ENCODE results near the gene SEPTIN5. TPM values are rescaled to one million over a fixed set of nuclear protein-coding genes. Genes with fewer than 3 reads are reported as not detected.

The SEPTIN5 gene
- polyA plus RNA-seq, 2 of the 4 experiments (the other 2 are of a cell fraction), result 4.6 to 12.6 TPM

- POLR2A ChIA-PET, result no interaction called here
- Histone ChIP-seq H3K27ac (no peak overlapping the region; a peak in 1 of 6 replicates), H3K4me1 (no peaks in the 10 kb centered on the region), H3K4me2 (no peak overlapping the region), H3K9me3 (0 out of 3 replicates have a peak, but pooled peaks cover 3% of the 10 kb centered on the region), H3K4me3 (no peak overlapping the region)
- no peak for FAIRE-seq
- ATAC-seq, result no peak
- 51% methylated on average over 6 of the region's 6 CpGs for WGBS (ENCODE audit: missing lambda C conversion rate)
- no peak for DNase-seq (ENCODE audit: low read depth in 1 of 2, low spot score in 1 of 2)
- TF ChIP-seq ZC3H11A (IDR thresholded peaks at IDR 0.05) (no peak), CHD4 (IDR thresholded peaks at IDR 0.05; ENCODE audit: borderline replicate concordance) (no peak), RARB (CRISPR knock-in tag; IDR thresholded peaks at IDR 0.05) (no peak), HDAC2 (IDR thresholded peaks at IDR 0.05) (no peak), TFCP2L1 (CRISPR knock-in tag; IDR thresholded peaks at IDR 0.05) (no peak), ZSCAN20 (CRISPR knock-in tag; IDR thresholded peaks at IDR 0.05) (no peak), HOXB5 (CRISPR knock-in tag; IDR thresholded peaks at IDR 0.05) (no peak), EHMT2 (IDR thresholded peaks at IDR 0.05; ENCODE audit: low read depth) (no peak), TP53 (CRISPR knock-in tag; IDR thresholded peaks at IDR 0.05) (no peak), EP300 (IDR thresholded peaks at IDR 0.05) (no peak), ATOH8 (CRISPR knock-in tag; IDR thresholded peaks at IDR 0.05; ENCODE audit: low read depth) (no peak), KDM5A (IDR thresholded peaks at IDR 0.05) (no peak), HOXA7 (CRISPR knock-in tag; IDR thresholded peaks at IDR 0.05) (no peak), HOXB13 (CRISPR knock-in tag; IDR thresholded peaks at IDR 0.05; ENCODE audit: low read depth) (no peak), BCL3 (IDR thresholded peaks at IDR 0.05) (no peak), CBX2 (IDR thresholded peaks at IDR 0.05; ENCODE audit: borderline replicate concordance, low read depth) (no peak), NR3C1 (IDR thresholded peaks at IDR 0.05) (no peak), REST (IDR thresholded peaks at IDR 0.05) (no peak), ZNF302 (CRISPR knock-in tag; IDR thresholded peaks at IDR 0.05) (no peak)
- CTCF ChIA-PET, result no interaction called here
Observed at GRCh38 chr22:19681863-19682245, 32.4 kb upstream of the SEPTIN5 start.

GRCh38 chr22:19686946-19687345 is 27.4 kb upstream of the SEPTIN5 start:
- no peak overlapping the region for H3K4me3 ChIP-seq
- no peak overlapping the region for H3K4me2 ChIP-seq
- ChIA-PET POLR2A (no interaction called here), CTCF (interaction anchor here (1.2 to 1.5 kb wide), 2 partner anchors 11 to 55 kb away, joined by 3 to 4 read pairs; no protein-coding TSS in a partner anchor)
- H3K9me3 ChIP-seq, result 0 out of 3 replicates have a peak, but pooled peaks cover 3% of the 10 kb centered on the region
- no peak for FAIRE-seq
- DNase-seq (ENCODE audit: low read depth in 1 of 2, low spot score in 1 of 2), result no peak
- ATAC-seq, result no peak
- no peak overlapping the region for H3K27ac ChIP-seq
- TF ChIP-seq KDM5A (IDR thresholded peaks at IDR 0.05) (no peak), ZSCAN20 (CRISPR knock-in tag; IDR thresholded peaks at IDR 0.05) (no peak), MYC (IDR thresholded peaks at IDR 0.05; ENCODE audit: borderline replicate concordance, low read length) (no peak), CBX2 (IDR thresholded peaks at IDR 0.05; ENCODE audit: borderline replicate concordance, low read depth) (no peak), REST (IDR thresholded peaks at IDR 0.05) (no peak), PHF8 (IDR thresholded peaks at IDR 0.05; ENCODE audit: borderline replicate concordance, low read depth) (no peak), SMC3 (IDR thresholded peaks at IDR 0.05) (no peak), JUN (IDR thresholded peaks at IDR 0.05) (no peak), RNF2 (IDR thresholded peaks at IDR 0.05; ENCODE audit: borderline replicate concordance, low read depth) (no peak), ATOH8 (CRISPR knock-in tag; IDR thresholded peaks at IDR 0.05; ENCODE audit: low read depth) (no peak), MAFK (IDR thresholded peaks at IDR 0.05; ENCODE audit: partially characterized antibody) (no peak), ZNF302 (CRISPR knock-in tag; IDR thresholded peaks at IDR 0.05) (no peak), NR3C1 (IDR thresholded peaks at IDR 0.05) (no peak), CEBPB (IDR thresholded peaks at IDR 0.05) (no peak), RARB (CRISPR knock-in tag; IDR thresholded peaks at IDR 0.05) (no peak)
- 83% methylated on average over 7 of the region's 7 CpGs for WGBS (ENCODE audit: missing lambda C conversion rate)
- peaks cover 8% of the 10 kb centered on the region for H3K4me1 ChIP-seq

All from A549 (cell line).